ENCODE measurements around the gene ARIH1.

Gene ARIH1

DNA sequence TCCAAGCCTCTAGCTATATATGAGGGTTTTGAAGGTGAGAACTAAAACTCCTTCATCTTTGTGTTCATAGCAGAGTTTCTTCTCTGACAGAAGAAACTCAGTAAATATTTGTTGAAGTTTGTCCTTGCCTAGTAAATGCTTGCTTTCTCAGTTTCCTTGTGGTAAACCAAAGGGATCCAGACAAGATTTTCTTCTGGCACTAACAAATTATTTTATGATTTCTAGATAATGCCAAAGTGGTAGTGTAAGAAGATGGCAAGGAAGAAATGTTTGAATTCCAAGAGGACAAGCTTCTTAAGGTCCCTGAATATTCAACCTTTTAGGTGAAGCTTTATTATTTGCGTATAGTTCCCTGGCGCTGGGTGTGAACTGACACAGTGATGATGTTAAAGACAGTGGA is 14.4 kb downstream of the ARIH1 start:
- DNase-seq: no peak

DNA sequence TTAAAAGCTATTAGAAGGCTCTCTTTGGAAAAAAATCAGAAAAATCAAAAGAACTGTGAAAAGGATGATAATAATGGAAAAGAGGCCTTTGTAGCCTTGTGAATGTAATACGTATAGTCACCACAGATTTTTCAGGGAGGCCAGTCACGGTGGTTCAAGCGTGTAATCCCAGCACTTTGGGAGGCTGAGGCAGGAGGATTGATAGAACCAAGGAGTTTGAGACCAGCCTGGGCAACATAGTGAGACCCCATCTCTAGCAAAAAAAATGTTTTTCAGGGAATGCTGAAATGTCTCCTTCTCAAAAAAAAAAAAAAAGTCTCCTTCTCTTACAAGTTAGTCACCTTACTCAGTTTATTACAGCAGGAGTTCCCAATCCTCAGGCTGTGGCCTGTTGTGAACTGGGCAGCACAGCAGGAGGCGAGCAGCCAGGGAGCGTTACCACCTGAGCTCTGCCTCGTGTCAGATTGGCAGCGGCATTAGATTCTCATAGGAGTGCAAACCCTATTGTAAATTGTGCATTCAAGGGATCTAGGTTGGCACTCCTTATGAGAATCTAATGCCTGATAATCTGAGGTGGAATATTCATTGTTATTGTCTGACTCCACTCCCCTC is 15.9 kb downstream of the ARIH1 start:
- DNase-seq: no peak

DNA sequence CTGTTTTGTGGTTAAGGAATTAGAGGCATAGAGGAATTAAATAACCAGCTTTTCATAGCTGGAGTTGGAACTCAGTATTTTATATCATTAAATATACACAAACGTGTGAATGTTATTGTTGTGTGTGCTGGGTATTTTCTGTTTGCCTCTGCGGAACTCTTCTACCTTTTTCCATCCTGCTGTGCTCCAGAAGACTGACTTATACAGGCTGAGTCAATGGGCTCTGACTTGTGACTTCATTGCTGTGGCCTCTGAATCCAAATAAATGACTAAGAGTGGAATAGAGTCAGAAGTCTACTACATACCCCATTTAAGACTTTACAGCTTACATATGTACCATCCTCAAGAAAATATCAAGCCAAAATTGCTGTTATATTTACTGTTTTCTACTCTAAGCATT is 17.6 kb downstream of the ARIH1 start:
- DNase-seq: no peak

DNA sequence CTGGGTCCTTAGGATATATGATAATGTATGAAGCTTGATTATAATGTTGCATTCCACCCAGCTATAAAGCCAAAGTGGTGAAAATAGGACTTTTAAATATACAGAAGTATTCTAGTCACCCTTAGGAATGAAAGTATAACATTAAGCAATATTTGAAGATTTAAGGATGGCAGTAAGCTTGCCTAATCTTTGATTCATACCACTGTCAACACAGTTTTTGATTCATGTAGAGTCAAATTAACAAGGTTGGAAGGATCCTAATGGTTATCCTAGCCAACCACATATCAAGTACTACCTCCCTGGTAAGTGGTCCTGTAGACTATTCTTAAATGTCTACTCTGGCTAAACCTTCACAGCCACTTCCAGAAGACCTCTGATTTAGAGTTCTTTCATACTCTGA is 18.6 kb downstream of the ARIH1 start:
- DNase-seq: no peak

DNA sequence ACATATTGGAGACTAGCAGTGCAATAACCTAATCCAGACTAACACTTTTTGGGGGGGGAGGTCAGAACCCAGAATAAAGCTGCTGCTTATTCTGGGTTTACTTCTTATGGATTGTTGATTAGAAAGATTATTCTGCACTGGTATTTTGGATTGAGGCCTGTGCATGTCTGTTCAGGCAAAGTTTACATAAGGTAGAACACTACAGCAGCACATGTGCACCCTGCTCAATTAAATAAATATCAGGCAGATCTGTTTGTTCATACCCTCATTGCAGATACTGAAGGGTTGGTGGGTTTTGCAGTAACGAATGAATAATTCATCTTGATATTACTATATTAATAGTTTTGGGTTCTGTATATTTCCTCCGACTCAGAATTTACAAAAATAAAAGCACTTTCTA is 19.1 kb downstream of the ARIH1 start:
- no peak for DNase-seq

DNA sequence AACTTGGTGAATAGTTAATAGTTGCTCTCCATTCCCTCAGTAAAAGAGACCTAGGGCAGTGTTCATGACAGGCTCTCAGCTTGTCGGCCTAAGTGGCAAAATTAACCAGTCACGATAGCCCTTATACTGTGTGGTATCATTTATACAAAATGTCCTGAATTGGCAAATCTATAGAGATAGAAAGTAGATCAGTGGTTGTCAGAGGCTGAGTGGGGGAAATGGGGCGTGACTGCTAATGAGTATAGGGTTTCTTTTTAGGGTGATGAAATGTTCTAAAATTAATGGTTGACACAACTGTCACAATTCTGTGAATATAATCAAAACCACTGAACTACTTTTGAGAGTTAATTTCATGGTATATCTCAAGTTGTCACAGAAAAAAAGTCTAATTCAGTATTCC is 20.9 kb downstream of the ARIH1 start:
- no peak for DNase-seq

DNA sequence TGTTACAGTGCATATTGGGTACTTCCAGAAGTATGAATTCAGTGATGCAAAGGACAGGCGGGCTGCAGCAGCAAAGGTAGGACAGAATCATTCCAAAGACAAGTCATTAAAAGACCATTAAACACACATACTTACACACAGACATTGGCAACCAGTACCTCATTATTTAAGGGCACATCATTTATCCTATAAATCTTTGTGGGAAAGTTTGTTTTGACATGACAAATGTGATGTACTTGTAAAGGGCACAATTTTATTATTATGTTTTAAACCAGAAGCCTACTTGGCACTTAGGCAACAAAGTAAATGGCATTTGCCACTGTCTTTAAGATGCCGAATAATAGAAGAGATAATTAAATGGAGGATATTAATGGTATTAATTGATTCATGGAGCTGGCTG is 22.7 kb downstream of the ARIH1 start:
- DNase-seq: no peak

DNA sequence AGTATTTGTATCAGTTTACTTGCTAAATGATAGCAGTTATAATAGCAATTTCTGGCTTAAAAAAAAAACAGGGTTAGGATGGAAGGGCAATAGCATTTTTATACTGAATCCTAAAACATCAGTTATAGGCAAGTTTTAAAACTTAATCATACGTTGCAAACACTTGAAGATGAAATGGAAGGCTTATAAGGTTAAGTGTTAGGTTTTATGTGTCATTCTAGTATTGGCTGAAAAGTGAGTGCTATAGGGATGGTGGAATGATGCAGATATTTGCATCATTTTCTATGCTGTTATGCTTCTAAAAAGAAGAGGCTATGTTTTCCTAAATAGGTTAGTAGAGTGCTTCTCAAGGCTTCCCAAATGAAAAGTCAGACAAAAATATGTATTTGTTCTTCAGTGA is 23.3 kb downstream of the ARIH1 start:
- no peak for DNase-seq

DNA sequence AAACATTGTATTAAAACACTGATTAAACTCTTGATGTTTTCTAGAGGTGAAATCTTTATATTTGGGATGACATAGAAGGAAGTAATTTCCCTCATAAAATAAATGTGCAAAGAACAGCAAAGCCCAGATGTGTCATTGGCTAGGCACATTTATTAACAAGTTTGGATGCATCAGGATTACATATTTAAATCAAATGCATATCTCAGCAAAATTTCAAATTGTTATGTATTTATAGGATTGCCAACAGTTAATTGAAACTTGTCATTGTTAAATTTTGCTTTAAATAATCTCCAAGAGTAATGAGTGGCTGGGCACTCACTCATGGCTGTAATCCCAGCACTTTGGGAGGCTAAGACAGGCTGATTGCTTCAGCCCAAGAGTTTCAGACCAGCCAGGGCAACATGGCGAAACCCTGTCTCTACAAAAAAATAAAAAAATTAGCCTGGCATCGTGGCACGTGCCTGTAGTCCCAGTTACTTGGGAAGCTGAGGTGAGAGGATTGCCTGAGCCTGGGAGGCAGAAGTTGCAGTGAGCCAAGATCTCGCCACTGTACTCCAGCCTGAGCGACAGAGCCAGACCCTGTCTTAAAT is 28.2 kb downstream of the ARIH1 start:
- DNase-seq: no peak

DNA sequence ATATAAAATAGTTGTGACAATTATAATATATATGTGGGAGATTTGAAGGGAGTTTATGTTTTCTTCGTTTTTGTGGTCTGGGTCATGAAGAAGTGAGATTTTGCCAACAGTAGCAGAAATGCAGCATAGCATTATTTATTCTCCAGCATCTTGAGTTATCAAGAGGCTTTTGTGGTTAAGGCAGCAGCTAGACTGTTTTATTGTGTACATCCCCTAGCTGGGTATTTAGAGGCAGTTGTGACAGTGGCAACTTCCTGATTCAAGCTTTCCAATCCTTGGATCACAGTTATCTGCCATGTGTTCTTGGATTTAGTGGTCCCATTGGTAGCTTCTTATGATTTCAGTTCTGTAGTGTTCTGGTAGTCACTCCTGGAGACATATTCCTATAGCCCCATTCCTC is 29.0 kb downstream of the ARIH1 start:
- DNase-seq: no peak

DNA sequence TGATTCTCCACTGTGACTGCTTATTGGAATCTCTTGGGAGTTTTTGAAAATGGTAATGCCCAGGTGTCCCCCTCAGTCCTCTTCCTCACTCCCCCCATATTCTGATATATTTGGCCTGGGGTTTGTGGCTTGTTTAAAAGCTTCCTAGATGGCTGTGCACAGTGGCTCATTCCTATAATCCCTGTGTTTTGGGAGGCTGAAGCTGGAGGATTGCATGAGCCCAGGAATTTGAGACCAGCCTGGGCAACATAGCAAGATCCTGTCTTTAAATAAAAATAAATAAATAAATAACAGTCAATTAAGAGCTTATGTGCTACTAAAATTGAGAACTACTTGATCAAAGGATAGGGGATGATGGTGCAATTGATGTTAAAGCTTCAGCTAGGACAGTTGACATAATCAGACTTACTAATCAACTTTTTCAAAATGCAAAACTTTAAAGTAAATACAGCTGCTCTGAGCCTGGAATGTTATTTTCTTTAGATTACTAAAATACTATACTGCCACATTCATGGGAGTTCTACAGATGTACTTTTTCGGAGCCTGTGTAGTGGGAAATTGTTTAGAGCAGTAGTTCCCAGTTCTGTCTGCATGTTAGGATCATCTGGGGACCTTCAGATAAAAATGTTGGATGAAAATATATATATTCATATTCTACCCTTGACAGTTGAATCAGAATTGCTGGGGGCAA is 33.4 kb downstream of the ARIH1 start:
- DNase-seq: no peak

DNA sequence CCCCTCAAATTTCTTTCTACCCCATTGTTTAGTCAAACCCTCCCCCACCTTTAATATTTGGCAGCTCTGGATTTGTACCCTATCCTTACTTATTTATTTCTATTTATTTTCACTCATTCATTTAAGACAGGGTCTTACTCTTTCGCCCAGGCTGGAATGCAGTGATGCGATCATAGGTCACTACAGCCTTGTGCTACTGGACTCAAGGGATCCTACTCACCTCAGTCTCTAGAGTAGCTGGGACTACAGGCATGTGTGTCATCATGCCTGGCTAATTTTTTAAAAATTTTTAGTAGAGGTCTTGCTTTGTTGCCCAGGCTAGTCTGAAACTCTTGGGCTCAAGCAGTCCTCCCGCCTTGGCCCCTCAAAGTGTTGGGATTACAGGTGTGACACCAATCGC is 35.4 kb downstream of the ARIH1 start:
- no peak for DNase-seq

DNA sequence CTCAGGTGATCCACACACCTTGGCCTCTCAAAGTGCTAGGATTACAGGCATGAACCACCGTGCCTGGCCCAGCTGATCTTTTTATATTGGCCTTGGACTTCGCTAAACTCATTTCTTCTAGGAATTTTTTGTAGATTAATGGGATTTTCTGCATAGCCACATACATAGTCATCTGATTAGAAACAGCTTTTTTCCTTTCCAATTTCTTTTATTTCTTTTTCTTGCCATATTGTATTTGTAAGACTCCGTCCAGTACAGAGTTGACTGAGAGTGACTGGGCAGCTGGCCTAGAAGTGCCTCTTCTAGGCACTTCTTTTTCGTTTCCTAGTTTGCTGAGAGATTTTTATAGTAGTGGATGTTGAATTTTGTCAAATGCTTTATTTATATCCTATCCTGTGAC is 37.4 kb downstream of the ARIH1 start:
- no peak for DNase-seq

DNA sequence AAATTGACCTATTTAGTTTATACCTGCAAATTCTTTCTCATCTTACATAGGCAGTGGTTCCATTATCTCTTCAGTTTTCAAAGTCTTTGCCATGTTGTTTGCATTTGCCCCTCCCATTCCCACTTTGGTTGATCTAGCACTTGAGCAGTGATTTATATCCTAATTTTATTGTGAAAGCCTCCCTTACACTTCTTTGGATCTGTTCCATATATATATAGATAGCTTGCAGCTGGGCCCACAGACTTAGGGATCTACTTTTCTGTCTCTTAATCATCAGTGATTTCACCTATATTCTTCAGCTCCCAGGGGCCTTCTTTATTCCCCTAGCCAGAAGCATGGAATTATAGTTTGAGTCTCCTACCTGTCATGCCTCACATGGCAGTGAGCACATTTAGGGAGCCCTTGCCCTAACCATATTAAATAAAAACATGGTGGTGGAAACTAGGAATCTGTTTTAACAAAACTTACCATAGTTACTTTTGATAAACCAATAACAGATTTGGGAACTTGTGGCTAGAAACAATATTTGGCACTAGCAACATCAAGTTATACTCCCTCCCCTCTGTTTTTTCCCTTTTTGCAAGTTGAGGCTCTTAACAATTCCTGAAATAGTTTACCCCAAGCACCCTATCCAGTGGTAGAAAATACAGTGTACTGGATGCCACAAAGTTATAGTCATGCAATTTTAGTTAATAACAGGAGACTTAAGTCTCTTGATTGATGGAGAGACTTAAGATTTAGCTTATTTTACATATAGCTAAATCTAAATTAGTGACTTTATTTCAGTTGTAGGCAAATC is 41.7 kb downstream of the ARIH1 start:
- no peak for DNase-seq

DNA sequence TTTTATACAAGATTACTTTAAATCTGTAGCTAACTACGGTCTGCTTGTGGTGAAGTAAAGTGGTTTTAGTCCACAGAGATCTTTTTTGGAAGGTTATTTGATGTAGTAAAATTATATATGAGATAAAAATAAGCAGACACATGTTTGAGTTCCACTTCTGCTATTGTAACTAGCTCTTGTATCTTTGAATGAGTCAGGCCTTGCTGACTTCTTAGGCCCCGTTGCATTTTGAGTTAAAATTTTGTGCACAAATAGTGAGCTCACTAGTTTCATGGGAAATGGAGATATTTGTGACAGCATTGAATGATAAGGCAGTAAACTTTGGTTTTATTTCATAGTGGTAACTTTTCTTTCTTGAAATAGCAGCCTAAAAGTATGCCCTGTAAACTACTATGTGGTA is 42.6 kb downstream of the ARIH1 start:
- DNase-seq: no peak

DNA sequence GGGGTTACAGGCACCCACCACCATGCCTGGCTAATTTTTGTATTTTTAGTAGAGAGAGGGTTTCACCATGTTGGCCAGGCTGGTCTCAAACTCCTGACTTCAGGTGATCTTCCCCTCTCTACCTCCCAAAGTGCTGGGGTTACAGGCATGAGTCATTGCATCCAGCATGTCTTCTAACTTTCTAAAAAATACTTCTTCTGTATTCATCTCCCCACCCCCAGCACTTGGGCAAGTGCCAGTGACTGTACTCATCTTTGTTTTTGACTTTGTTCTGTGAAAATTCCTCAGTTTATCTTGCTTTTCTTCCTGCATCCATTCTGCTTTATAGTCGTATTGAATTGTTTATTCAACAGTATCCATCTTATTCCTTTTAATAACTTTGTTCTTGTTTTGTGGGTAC is 47.6 kb downstream of the ARIH1 start:
- DNase-seq: no peak

DNA sequence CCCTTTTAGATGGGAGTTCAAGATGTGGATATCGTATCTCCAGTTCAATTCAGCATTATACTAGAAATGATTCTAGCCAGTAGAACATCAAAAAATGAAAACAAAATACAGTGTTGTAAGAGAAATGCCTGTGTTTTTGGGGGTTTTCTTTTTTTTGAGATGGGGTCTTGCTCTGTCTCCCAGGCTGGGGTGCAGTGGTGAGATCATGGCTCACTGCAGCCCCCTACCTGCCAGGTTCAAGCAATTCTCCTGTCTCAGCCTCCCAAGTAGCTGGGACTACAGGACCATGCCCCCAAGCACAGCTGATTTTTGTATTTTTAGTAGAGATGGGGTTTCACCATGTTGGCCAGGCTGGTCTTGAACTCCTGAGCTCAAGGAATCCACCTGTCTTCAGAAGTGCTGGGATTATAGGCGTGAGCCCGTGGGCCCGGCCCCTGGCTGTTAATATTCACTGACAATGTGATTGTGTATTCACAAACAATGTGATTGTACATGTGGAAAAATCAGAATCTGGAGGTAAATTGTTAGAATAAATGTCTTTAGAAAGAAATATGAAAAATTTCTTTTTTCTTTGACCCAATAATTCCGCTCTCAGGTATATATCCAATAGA is 59.0 kb downstream of the ARIH1 start:
- peak in 1 of 5 donors; percentile 6 for DNase-seq

DNA sequence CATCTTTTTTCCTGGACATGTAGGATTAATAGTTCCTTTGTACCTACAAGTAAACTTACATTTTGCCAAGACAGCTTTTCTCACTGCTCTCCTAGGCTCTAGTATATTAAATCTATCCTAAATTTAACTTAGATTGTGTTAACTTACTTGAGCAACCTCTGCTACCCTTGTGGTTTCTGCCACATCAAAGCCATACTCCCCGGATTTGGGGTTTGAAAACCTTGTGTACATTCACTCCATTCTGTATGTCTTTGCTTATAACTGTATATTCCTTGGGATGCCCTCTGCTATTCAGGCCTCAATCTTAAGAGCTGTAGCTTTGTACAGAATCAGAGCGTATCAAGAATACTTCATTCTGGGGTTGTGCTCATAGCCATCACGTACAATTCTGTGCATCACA is 60.4 kb downstream of the ARIH1 start:
- DNase-seq: peak in 4 of 5 donors; percentile 26 to 60 (median 40)

DNA sequence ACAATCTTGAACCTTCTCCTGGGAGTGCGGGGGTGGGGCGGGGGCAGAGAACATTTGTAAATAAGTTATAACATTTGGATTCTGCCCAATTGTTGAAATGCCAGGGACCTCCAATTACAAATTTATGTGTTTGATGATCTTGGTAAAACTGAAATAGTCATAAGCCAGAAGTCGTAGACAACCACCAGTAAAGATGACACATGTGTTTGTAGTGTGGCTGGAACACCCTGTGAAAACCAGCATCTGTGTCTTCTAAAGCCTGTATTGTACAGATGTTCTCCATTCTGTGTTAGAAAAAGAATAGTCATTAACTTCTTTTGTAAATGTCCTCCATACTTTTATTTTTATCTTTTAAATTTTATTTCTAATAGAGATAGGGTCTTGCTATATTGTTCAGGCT is 61.8 kb downstream of the ARIH1 start:
- DNase-seq: no peak

DNA sequence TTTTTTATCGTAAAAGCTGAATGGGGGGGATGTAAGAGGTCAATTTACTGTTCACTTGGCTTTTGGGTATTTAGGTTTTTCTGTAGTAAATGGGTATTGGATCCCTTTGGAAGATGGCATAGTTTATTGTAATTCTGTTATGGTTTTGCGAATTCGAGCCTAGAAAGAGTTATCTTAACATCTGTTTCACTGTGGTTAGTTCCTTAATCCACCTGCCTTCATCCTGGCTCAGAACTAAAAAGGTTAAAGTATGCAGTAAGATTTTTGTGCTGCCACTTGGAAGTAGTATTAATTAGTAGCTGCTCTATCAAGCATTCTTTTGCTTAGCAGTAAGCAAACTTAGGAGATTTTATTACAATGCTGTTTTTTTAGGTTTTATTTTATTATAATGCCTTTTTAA is 62.4 kb downstream of the ARIH1 start:
- DNase-seq: no peak

DNA sequence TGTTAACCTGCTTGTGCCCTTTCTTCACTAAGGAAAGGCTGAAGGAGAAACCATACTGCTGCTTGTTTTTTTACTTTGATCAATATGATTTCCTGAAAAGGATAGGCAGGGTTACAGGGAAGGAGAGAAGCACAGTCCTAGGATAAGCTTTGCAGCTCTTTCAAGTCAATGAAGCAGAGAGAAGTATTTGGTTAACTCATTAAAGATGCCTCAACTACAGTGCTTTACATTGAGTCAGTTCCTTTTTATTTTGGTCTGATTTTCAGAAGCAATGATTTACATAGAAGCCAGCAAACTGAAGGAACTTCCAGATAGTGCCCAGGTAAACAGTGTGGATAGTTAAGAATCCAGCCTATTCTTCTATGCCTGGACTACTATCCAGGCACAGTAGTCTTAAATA is 64.8 kb downstream of the ARIH1 start:
- DNase-seq: no peak

DNA sequence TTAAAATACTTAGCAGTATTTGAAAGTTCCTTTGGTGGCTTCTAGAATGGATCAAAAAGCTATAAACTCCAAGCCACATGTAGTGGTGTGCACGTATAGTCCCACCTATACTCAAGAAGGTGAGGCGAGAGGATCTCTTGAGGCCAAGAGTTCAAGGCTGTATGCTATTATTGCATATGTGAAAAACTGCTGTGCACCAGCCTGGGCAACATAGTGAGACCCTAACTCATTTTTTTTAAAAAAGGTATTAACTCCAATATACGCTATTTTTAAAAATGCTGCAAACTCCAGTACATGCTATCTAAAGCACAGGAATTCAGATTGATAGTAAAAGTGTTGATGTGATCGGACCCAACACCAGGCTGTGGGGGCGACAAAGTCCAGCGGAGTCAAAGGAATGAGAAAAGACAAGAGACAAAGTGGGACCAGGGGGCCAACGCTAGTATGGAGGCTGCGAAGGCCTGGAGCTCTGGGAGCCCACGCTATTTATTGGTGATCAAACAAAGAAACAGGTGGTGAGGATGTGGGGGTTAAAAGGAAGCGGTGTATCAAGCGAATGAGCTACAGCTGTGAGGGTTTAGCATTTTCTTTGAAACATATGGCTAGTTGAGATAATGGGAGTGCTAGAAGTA is 66.6 kb downstream of the ARIH1 start:
- DNase-seq: no peak

DNA sequence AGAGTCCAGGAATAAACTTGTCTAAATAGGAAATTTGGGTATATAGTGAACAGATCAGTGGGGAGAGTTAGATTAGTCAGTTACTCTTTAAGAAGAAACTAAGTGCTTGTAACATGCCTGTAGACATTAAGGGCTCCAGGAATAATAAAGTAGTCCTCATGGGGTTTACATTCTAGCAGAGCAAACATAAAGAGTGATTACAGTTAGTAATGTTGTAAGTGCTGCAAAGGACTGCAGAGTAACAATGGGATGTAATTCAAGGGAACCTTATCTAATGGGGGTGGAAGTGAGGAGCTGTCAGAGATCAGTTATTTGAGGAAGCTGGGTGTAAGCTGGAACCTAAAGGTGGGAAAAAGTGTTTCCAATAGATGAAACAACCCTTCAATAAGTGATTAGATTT is 67.5 kb downstream of the ARIH1 start:
- DNase-seq: no peak
